Stomach smooth muscle (tissue), 2 donors: ENCODE results near the gene TECRL.

Experiments
- H3K27ac ChIP-seq: one replicate; pipeline ENCODE4 v1.7.0; 2013; ENCODE audit warnings: mild to moderate bottlenecking, low read length, inconsistent platforms
- H3K27me3 ChIP-seq, 2 donors: one replicate each; pipeline ENCODE4 v1.7.0; 2013; ENCODE audit warnings: low read length in 2 of 2; ENCODE audit not compliant: insufficient read depth in 2 of 2, control insufficient read depth in 1 of 2
- H3K36me3 ChIP-seq, 2 donors: one replicate each; pipeline ENCODE4 v1.7.0; 2013; ENCODE audit warnings: low read length in 2 of 2; ENCODE audit not compliant: control insufficient read depth in 2 of 2, insufficient read depth in 2 of 2
- H3K4me1 ChIP-seq: one replicate; pipeline ENCODE4 v1.7.0; 2013; ENCODE audit warnings: low read length; ENCODE audit not compliant: control insufficient read depth, insufficient read depth
- H3K4me3 ChIP-seq, 2 donors: one replicate each; pipeline ENCODE4 v1.7.0; 2013; ENCODE audit warnings: low read length in 2 of 2
- H3K9ac ChIP-seq, 2 donors: one replicate each; pipeline ENCODE4 v1.7.0; 2013; ENCODE audit warnings: low read length in 2 of 2, mild to moderate bottlenecking in 1 of 2
- H3K9me3 ChIP-seq, 2 donors: one replicate each; pipeline ENCODE4 v1.7.0; 2013; ENCODE audit warnings: low read length in 2 of 2; ENCODE audit not compliant: control insufficient read depth in 2 of 2
- donor health status: healthy.
- donor health status: Pancreatic carcinoma.

The TECRL gene

GRCh38 chr4:64327237-64327636, 82.0 kb downstream of the TECRL start:
- Histone ChIP-seq H3K4me3 (no peak overlapping the region), H3K27me3 (no peaks in the 10 kb centered on the region), H3K27ac (no peak overlapping the region), H3K4me1 (no peaks in the 10 kb centered on the region), H3K36me3 (no peaks in the 10 kb centered on the region), H3K9ac (no peak overlapping the region), H3K9me3 (peaks cover 0 to 2% of the 10 kb centered on the region in 2 donors)

GRCh38 chr4:64326507-64326906, 82.7 kb downstream of the TECRL start:
- H3K27ac ChIP-seq, result no peak overlapping the region
- peaks cover 0 to 2% of the 10 kb centered on the region in 2 donors for H3K9me3 ChIP-seq
- no peaks in the 10 kb centered on the region for H3K4me1 ChIP-seq
- no peaks in the 10 kb centered on the region for H3K27me3 ChIP-seq
- H3K36me3 ChIP-seq, result no peaks in the 10 kb centered on the region
- no peak overlapping the region for H3K4me3 ChIP-seq
- H3K9ac ChIP-seq, result no peak overlapping the region

GRCh38 chr4:64306255-64306565, 103.0 kb downstream of the TECRL start:
- Histone ChIP-seq H3K4me1 (no peaks in the 10 kb centered on the region), H3K27ac (no peak overlapping the region), H3K4me3 (no peak overlapping the region), H3K9me3 (peaks cover 6 to 7% of the 10 kb centered on the region in 2 donors), H3K36me3 (no peaks in the 10 kb centered on the region), H3K27me3 (no peaks in the 10 kb centered on the region), H3K9ac (no peak overlapping the region)

- no peak overlapping the region for H3K27ac ChIP-seq
- H3K9ac ChIP-seq, result no peak overlapping the region
- no peaks in the 10 kb centered on the region for H3K4me1 ChIP-seq
- H3K9me3 ChIP-seq, result peaks cover 6 to 7% of the 10 kb centered on the region in 2 donors
- H3K36me3 ChIP-seq, result no peaks in the 10 kb centered on the region
- no peaks in the 10 kb centered on the region for H3K27me3 ChIP-seq
- H3K4me3 ChIP-seq, result no peak overlapping the region
These were observed 103.5 kb downstream of the TECRL start for GRCh38 chr4:64305565-64306254.

GRCh38 chr4:64272432-64272831, 136.8 kb downstream of the TECRL start:
- H3K27ac ChIP-seq, result no peak overlapping the region
- H3K27me3 ChIP-seq, result no peaks in the 10 kb centered on the region
- H3K9me3 ChIP-seq, result no peaks in the 10 kb centered on the region
- H3K9ac ChIP-seq, result no peak overlapping the region
- no peak overlapping the region for H3K4me3 ChIP-seq
- no peaks in the 10 kb centered on the region for H3K4me1 ChIP-seq
- no peaks in the 10 kb centered on the region for H3K36me3 ChIP-seq

GRCh38 chr4:64271601-64272081, 137.6 kb downstream of the TECRL start:
- Histone ChIP-seq H3K4me3 (no peak overlapping the region), H3K27me3 (no peaks in the 10 kb centered on the region), H3K27ac (no peak overlapping the region), H3K9ac (no peak overlapping the region), H3K36me3 (no peaks in the 10 kb centered on the region), H3K4me1 (no peaks in the 10 kb centered on the region), H3K9me3 (no peaks in the 10 kb centered on the region)

GRCh38 chr4:64266669-64267068, 142.6 kb downstream of the TECRL start:
- Histone ChIP-seq H3K9me3 (no peaks in the 10 kb centered on the region), H3K36me3 (no peaks in the 10 kb centered on the region), H3K4me3 (no peak overlapping the region), H3K4me1 (no peaks in the 10 kb centered on the region), H3K27me3 (no peaks in the 10 kb centered on the region), H3K27ac (no peak overlapping the region), H3K9ac (no peak overlapping the region)

- no peaks in the 10 kb centered on the region for H3K36me3 ChIP-seq
These were observed 143.0 kb downstream of the TECRL start for GRCh38 chr4:64266263-64266662.

GRCh38 chr4:64251781-64252180, 157.5 kb downstream of the TECRL start:
- Histone ChIP-seq H3K36me3 (no peaks in the 10 kb centered on the region), H3K27me3 (no peaks in the 10 kb centered on the region), H3K9ac (no peak overlapping the region), H3K9me3 (no peaks in the 10 kb centered on the region), H3K4me1 (no peaks in the 10 kb centered on the region), H3K27ac (no peak overlapping the region), H3K4me3 (no peak overlapping the region)

More at GRCh38 chr4:64266263-64266662, 143.0 kb downstream of the TECRL start:
- no peak overlapping the region for H3K4me3 ChIP-seq
- no peaks in the 10 kb centered on the region for H3K4me1 ChIP-seq
- H3K9ac ChIP-seq, result no peak overlapping the region
- H3K9me3 ChIP-seq, result no peaks in the 10 kb centered on the region
- H3K27me3 ChIP-seq, result no peaks in the 10 kb centered on the region
- no peak overlapping the region for H3K27ac ChIP-seq

GRCh38 chr4:64250488-64250887, 158.8 kb downstream of the TECRL start:
- no peaks in the 10 kb centered on the region for H3K4me1 ChIP-seq
- H3K27me3 ChIP-seq, result no peaks in the 10 kb centered on the region

GRCh38 chr4:64250061-64250460, 159.2 kb downstream of the TECRL start:
- H3K36me3 ChIP-seq, result no peaks in the 10 kb centered on the region
- H3K9me3 ChIP-seq, result no peaks in the 10 kb centered on the region
- no peaks in the 10 kb centered on the region for H3K4me1 ChIP-seq
- H3K27ac ChIP-seq, result no peak overlapping the region
- no peak overlapping the region for H3K9ac ChIP-seq
- no peaks in the 10 kb centered on the region for H3K27me3 ChIP-seq
- no peak overlapping the region for H3K4me3 ChIP-seq

More at GRCh38 chr4:64250488-64250887, 158.8 kb downstream of the TECRL start:
- Histone ChIP-seq H3K36me3 (no peaks in the 10 kb centered on the region), H3K27ac (no peak overlapping the region), H3K4me3 (no peak overlapping the region), H3K9me3 (no peaks in the 10 kb centered on the region), H3K9ac (no peak overlapping the region)
